ENCODE results near the gene AIFM1.

- TF ChIP-seq CTCF (IDR thresholded peaks at IDR 0.05) (no peak), POLR2AphosphoS5 (IDR thresholded peaks at IDR 0.05) (no peak), EP300 (IDR thresholded peaks at IDR 0.05) (no peak)
Measured at GRCh38 chrX:130105244-130105643, 60.4 kb downstream of the AIFM1 start.

Measured in upper lobe of left lung (tissue), 4 donors.